Upper lobe of right lung (tissue), 1 donor: ENCODE results near the gene LLGL1. TPM values are rescaled to one million over a fixed set of nuclear protein-coding genes. Genes with fewer than 3 reads are reported as not detected.
A peak's percentile ranks its signal among the peaks of the same experiment; 100 is the strongest.
"Not testable (repeated sequence)": the region's sequence is repeated elsewhere in the genome, so short reads cannot be mapped to it uniquely, and the experiment has no call there.

Experiments
- ATAC-seq: fragments of 200-7000 bp; cut with Tn5 transposase; one replicate; pipeline ENCODE4 v1.9.1; 2020; ENCODE audit warnings: mild to moderate bottlenecking, moderate library complexity
- DNase-seq: peaks from one replicate; pipeline ENCODE4 v3.0.0-alpha.2; 2020
- H3K27ac ChIP-seq: fragments of 200-600 bp; one replicate; pipeline ENCODE4 v1.8.0; 2022
- H3K27me3 ChIP-seq: fragments of 200-600 bp; one replicate; pipeline ENCODE4 v1.8.0; 2022; ENCODE audit warnings: mild to moderate bottlenecking
- H3K36me3 ChIP-seq: fragments of 200-600 bp; one replicate; pipeline ENCODE4 v1.8.0; 2022
- H3K4me1 ChIP-seq: fragments of 200-600 bp; one replicate; pipeline ENCODE4 v1.8.0; 2022
- H3K4me3 ChIP-seq: fragments of 200-600 bp; one replicate; pipeline ENCODE4 v1.8.0; 2022; ENCODE audit warnings: mild to moderate bottlenecking
- H3K9me3 ChIP-seq: fragments of 200-600 bp; one replicate; pipeline ENCODE4 v1.8.0; 2022
- CTCF ChIP-seq: fragments of 200-600 bp; IDR thresholded peaks from one replicate; pipeline ENCODE4 v1.8.0; 2022; ENCODE audit warnings: antibody characterized with exemption
- intact Hi-C: fragments of 100-400 bp; cut with DNase I; formaldehyde crosslinking; loops from one replicate; pipeline ENCODE4 v1.11.0; 2022
- total RNA-seq: library from RNA; stranded (reverse); fragmentation: NEBNext Ultra II Directional; extraction: Animal tissue kit (Norgen Biotek cat#: 25700); gene quantifications from one replicate; pipeline ENCODE4 v1.2.1, GENCODE V29; 2021
- donor health status: DM: no; HTN: yes; CAD: no; lungs with severe emphysema.

LLGL1 gene
- total RNA-seq, 1 donor from 2014 or later: 11.7 TPM

GRCh38 chr17:18206962-18207361 is 18.5 kb upstream of the LLGL1 start:
- Histone ChIP-seq H3K27me3 (no peaks in the 10 kb centered on the region), H3K4me3 (no peak overlapping the region), H3K4me1 (no peaks in the 10 kb centered on the region), H3K9me3 (no peaks in the 10 kb centered on the region), H3K36me3 (peaks cover 62% of the 10 kb centered on the region), H3K27ac (no peak overlapping the region)
- intact Hi-C loops: loop anchor here (2.0 kb wide), 1 partner anchor 30 kb away; no protein-coding TSS in a partner anchor
- no peak for DNase-seq
- ATAC-seq: no peak
- TF ChIP-seq CTCF: no peak

GRCh38 chr17:18208092-18208491 is 17.3 kb upstream of the LLGL1 start:
- H3K4me1 ChIP-seq: no peaks in the 10 kb centered on the region
- DNase-seq (no peak), ATAC-seq (no peak)
- no peak overlapping the region for H3K4me3 ChIP-seq
- intact Hi-C loops: no loop called here
- peaks cover 62% of the 10 kb centered on the region for H3K36me3 ChIP-seq
- H3K27ac ChIP-seq: no peak overlapping the region
- H3K9me3 ChIP-seq: no peaks in the 10 kb centered on the region
- H3K27me3 ChIP-seq: no peaks in the 10 kb centered on the region
- no peak for TF ChIP-seq CTCF

GRCh38 chr17:18213666-18214270 is 11.7 kb upstream of the LLGL1 start:
- Histone ChIP-seq H3K36me3 (peaks cover 24% of the 10 kb centered on the region), H3K27me3 (no peaks in the 10 kb centered on the region), H3K9me3 (no peaks in the 10 kb centered on the region), H3K4me3 (no peak overlapping the region), H3K27ac (no peak overlapping the region), H3K4me1 (peaks cover under 1% of the 10 kb centered on the region)
- DNase-seq (no peak), ATAC-seq (no peak)
- intact Hi-C loops: no loop called here
- no peak for TF ChIP-seq CTCF

GRCh38 chr17:18216906-18217305 is 8.5 kb upstream of the LLGL1 start:
- H3K9me3 ChIP-seq, DNase-seq, H3K27ac ChIP-seq, H3K4me1 ChIP-seq, H3K36me3 ChIP-seq, H3K27me3 ChIP-seq, ATAC-seq, intact Hi-C loops, H3K4me3 ChIP-seq: not testable (repeated sequence)

- intact Hi-C loops: no loop called here
- peak; percentile 96 for ATAC-seq
- TF ChIP-seq CTCF: peak; percentile 92
- Histone ChIP-seq H3K4me3 (no peak overlapping the region), H3K27me3 (no peaks in the 10 kb centered on the region), H3K9me3 (no peaks in the 10 kb centered on the region), H3K4me1 (peaks cover 8% of the 10 kb centered on the region), H3K27ac (no peak overlapping the region), H3K36me3 (no peaks in the 10 kb centered on the region)
- DNase-seq: peak; percentile 85
Observed at GRCh38 chr17:18217412-18218015, 7.9 kb upstream of the LLGL1 start.

- Histone ChIP-seq H3K4me3 (no peak overlapping the region), H3K4me1 (peaks cover 8% of the 10 kb centered on the region), H3K27ac (no peak overlapping the region), H3K27me3 (no peaks in the 10 kb centered on the region), H3K36me3 (no peaks in the 10 kb centered on the region), H3K9me3 (no peaks in the 10 kb centered on the region)
- ATAC-seq (peak; percentile 28), DNase-seq (no peak)
- TF ChIP-seq CTCF: no peak
- intact Hi-C loops: no loop called here
Observed at GRCh38 chr17:18218756-18219415, 6.5 kb upstream of the LLGL1 start.
